IPS DF 6.9 (cell line): ENCODE results near the gene ALG5.

Experiments
- DNase-seq: peaks from one replicate; pipeline ENCODE4 v3.0.0-alpha.2; 2013; ENCODE audit warnings: low read depth, low spot score
- H3K27ac ChIP-seq: one replicate; pipeline ENCODE4 v1.5.1; 2013; ENCODE audit warnings: low read length, control low read depth
- H3K27me3 ChIP-seq: 2 replicates; pipeline ENCODE4 v1.6.1; 2013; ENCODE audit warnings: mild to moderate bottlenecking, low read length; ENCODE audit not compliant: control insufficient read depth, insufficient read depth
- H3K36me3 ChIP-seq: 2 replicates; pipeline ENCODE4 v1.6.1; 2013; ENCODE audit warnings: low read length; ENCODE audit not compliant: control insufficient read depth, insufficient read depth
- H3K4me1 ChIP-seq: 2 replicates; pipeline ENCODE4 v1.6.1; 2013; ENCODE audit warnings: low read length; ENCODE audit not compliant: control insufficient read depth, insufficient read depth
- H3K4me3 ChIP-seq: 2 replicates; pipeline ENCODE4 v1.5.1; 2013; ENCODE audit warnings: mild to moderate bottlenecking, low read length
- H3K9me3 ChIP-seq: 2 replicates; pipeline ENCODE4 v1.6.1; 2013; ENCODE audit warnings: low read length, inconsistent platforms; ENCODE audit not compliant: control insufficient read depth, insufficient read depth
- WGBS: extraction: QIAGEN DNeasy Blood & Tissue Kit; methylation state at CpG from one replicate; pipeline ENCODE4 v1.1.7; 2013; ENCODE audit warnings: mixed read lengths, missing lambda C conversion rate; ENCODE audit not compliant: insufficient read length, insufficient coverage; 5-methylcytosine and 5-hydroxymethylcytosine counted together

The ALG5 gene

DNA sequence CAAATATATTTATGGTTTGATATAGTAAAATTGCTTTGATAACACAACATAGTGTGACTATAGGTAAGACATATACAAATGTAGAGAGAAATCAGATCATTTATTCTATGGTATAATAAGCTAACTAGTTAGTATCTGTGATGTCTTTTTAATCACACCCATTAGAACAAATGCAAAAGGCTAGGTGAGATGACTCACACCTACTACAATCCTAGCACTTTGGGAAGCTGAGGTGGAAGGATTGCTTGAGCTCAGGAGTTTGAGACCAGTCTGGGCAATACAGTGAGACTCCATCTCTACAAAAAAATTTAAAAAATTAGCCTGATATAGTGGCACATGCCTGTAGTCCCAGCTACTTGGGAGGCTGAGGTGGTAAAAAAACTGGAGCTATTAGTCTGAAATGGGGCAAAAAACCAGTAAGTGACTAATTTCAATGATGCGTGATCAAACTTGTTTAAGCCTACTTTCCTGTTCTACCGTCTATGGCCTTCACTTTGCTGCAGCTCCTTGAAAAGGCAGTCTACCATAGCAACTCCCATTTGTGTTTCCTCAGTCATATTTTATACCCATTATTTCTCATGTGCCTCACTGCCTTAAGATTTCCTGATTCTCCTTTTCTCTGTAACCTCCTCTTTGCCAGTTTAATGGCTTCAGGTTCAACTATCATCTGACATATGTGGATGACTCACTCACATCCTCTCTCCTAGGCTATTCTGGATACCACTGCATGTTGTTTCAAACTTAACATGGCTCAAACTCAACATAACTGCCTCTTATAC, 12.5 kb downstream of the ALG5 start:
- Histone ChIP-seq H3K27ac (no peak overlapping the region), H3K36me3 (peaks cover 19% of the 10 kb centered on the region), H3K4me3 (no peak overlapping the region), H3K27me3 (no peaks in the 10 kb centered on the region), H3K9me3 (no peaks in the 10 kb centered on the region), H3K4me1 (no peaks in the 10 kb centered on the region)
- DNase-seq: no peak
- WGBS: no CpG with 5 or more reads among the region's 2 CpGs

GRCh38 chr13:36981156-36981743, 17.9 kb downstream of the ALG5 start:
- no peaks in the 10 kb centered on the region for H3K4me1 ChIP-seq
- no peak overlapping the region for H3K27ac ChIP-seq
- DNase-seq: no peak
- no CpG with 5 or more reads among the region's 6 CpGs for WGBS
- no peak overlapping the region for H3K4me3 ChIP-seq
- H3K36me3 ChIP-seq: peaks cover 4% of the 10 kb centered on the region; the same call in 1 of the 2 replicates
- no peaks in the 10 kb centered on the region for H3K27me3 ChIP-seq
- no peaks in the 10 kb centered on the region for H3K9me3 ChIP-seq

DNA sequence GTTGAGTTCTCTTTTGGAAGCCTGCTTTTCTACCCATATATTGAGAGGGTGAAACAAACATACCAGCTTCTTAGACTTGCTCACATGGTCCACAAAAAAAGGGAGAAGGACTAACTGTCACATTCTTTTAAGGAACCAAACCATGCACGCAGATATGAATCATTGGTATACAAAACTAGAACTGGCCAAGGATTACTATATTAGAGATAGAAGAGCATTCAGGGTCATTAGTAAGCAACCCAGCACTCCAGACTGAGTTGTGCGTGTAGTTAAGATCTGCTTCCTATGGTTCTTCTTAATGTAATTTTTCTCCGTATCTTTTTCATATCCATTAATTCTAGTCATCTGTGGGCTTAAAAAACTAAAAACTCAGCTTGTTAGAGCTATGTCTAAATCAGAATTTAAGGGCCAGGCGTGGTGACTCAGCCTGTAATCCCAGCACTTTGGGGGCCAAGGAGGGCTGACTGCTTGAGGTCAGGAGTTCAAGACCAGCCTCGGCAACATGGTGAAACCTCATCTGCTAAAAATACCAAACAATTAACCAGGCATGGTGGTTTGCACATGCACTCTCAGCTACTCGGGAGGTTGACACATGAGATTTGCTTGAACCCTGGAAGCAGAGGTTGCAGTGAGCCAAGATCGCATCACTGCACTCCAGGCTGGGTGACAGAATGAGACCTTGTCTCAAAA, 19.6 kb downstream of the ALG5 start:
- no peaks in the 10 kb centered on the region for H3K9me3 ChIP-seq
- WGBS: no CpG with 5 or more reads among the region's 7 CpGs
- no peak overlapping the region for H3K4me3 ChIP-seq
- peaks cover under 1% of the 10 kb centered on the region; the same call in 1 of the 2 replicates for H3K36me3 ChIP-seq
- no peak for DNase-seq
- H3K4me1 ChIP-seq: no peaks in the 10 kb centered on the region
- no peaks in the 10 kb centered on the region for H3K27me3 ChIP-seq
- no peak overlapping the region for H3K27ac ChIP-seq

DNA sequence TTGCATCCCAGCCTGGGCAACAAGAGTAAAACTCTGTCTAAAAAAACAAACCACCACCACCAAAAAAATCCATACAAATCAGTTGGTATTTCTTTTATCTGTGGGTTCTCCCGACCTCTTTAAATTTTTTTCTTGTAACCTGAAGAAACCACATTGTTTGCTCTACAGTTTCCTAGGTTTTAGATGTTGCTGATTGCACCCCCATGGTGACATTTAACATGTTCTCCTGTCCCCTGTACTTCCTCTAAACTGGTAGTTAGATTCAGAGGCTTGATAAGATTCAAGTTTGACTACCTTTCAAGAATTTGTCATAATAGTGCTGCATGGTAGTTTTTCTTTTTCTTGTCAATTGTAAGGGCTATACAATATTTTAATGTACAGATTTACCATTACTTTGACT, 24.0 kb downstream of the ALG5 start:
- H3K27me3 ChIP-seq: no peaks in the 10 kb centered on the region
- H3K4me3 ChIP-seq: no peak overlapping the region
- no peak overlapping the region for H3K27ac ChIP-seq
- H3K9me3 ChIP-seq: no peaks in the 10 kb centered on the region
- 100% methylated on average over 1 of the region's 1 CpG for WGBS
- DNase-seq: no peak
- no peaks in the 10 kb centered on the region for H3K4me1 ChIP-seq
- H3K36me3 ChIP-seq: peaks cover 2% of the 10 kb centered on the region; the same call in 1 of the 2 replicates

- WGBS: 100% methylated on average over 3 of the region's 5 CpGs
- Histone ChIP-seq H3K27me3 (no peaks in the 10 kb centered on the region), H3K27ac (no peak overlapping the region), H3K9me3 (no peaks in the 10 kb centered on the region), H3K36me3 (peaks cover 2% of the 10 kb centered on the region; the same call in 1 of the 2 replicates), H3K4me3 (no peak overlapping the region), H3K4me1 (no peaks in the 10 kb centered on the region)
- no peak for DNase-seq
These were observed 25.4 kb downstream of the ALG5 start for GRCh38 chr13:36973621-36974295.

DNA sequence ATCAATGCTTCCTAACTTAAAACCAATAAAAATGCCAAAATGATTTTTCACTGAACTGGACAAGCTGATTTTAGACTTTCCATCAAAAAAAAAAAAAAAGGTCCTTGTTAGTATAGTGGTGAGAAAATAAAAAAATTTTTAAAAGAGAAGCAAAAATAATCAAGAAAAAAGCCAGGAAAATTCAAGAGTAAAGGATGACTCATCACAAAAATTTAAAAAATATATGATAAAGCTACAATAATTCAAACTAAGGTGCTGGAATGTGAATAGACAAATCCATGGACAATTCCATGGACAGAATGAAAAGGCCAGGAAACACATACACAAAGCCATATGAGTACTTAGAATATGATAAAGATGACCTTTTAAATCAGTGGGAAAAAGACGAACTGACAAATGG, 26.1 kb downstream of the ALG5 start:
- peaks cover 2% of the 10 kb centered on the region; the same call in 1 of the 2 replicates for H3K36me3 ChIP-seq
- no peaks in the 10 kb centered on the region for H3K27me3 ChIP-seq
- WGBS: no CpG with 5 or more reads among the region's 1 CpG
- no peaks in the 10 kb centered on the region for H3K9me3 ChIP-seq
- DNase-seq: no peak
- no peak overlapping the region for H3K27ac ChIP-seq
- no peak overlapping the region for H3K4me3 ChIP-seq
- no peaks in the 10 kb centered on the region for H3K4me1 ChIP-seq

GRCh38 chr13:36966404-36966803, 32.7 kb downstream of the ALG5 start:
- DNase-seq: no peak
- H3K9me3 ChIP-seq: no peaks in the 10 kb centered on the region
- H3K36me3 ChIP-seq: peaks cover 5% of the 10 kb centered on the region; the same call in 1 of the 2 replicates
- H3K27me3 ChIP-seq: no peaks in the 10 kb centered on the region
- H3K4me1 ChIP-seq: no peaks in the 10 kb centered on the region
- H3K4me3 ChIP-seq: no peak overlapping the region
- no peak overlapping the region for H3K27ac ChIP-seq
- no CpG with 5 or more reads among the region's 4 CpGs for WGBS

DNA sequence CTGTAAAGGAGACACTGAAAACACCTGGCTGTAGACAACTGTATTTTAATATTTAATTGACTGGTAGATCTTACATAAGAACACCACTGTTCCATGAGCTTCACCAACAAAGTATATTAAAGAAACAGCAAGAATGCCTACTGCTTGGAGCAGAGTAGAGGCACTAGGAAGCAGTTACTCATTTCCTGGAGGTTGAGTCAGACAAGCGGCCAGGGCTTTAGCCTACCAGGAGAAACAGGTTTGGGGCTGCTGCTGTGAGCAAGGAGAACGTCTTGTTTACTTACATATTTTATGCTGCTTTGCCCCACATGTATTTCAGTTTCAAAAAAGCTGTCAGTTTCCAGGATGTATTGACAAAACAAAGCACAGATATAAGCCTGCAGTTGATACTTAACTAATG, 33.4 kb downstream of the ALG5 start:
- WGBS: no CpG with 5 or more reads among the region's 2 CpGs
- DNase-seq: no peak
- Histone ChIP-seq H3K4me3 (no peak overlapping the region), H3K4me1 (no peaks in the 10 kb centered on the region), H3K27me3 (no peaks in the 10 kb centered on the region), H3K27ac (no peak overlapping the region), H3K9me3 (no peaks in the 10 kb centered on the region), H3K36me3 (peaks cover 5% of the 10 kb centered on the region; the same call in 1 of the 2 replicates)

- no peaks in the 10 kb centered on the region for H3K27me3 ChIP-seq
- H3K4me3 ChIP-seq: no peak overlapping the region
- no peaks in the 10 kb centered on the region for H3K4me1 ChIP-seq
- no peak for DNase-seq
- no peaks in the 10 kb centered on the region for H3K9me3 ChIP-seq
- no CpG with 5 or more reads among the region's 2 CpGs for WGBS
- H3K27ac ChIP-seq: no peak overlapping the region
- peaks cover 4% of the 10 kb centered on the region; the same call in 1 of the 2 replicates for H3K36me3 ChIP-seq
These were observed 39.6 kb downstream of the ALG5 start for GRCh38 chr13:36959456-36960116.

DNA sequence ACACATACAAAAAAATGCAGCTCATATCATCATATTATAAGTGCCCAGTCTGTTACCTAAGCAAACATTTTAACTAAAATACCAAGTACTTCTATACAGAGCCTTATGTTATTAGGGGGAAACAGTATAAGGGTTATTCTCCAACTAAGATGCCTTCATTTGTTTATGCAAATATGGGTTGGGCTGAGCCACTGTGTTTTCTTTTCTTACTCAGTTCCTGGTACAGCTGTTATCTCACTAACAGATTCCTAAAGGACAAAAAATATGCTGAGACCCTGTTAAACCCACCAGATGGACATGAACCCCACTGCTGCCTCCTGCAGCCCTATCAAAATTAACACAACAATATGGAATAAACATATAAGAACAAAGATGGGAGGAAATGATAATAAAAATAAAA, 44.6 kb downstream of the ALG5 start:
- no peak overlapping the region for H3K4me3 ChIP-seq
- H3K27me3 ChIP-seq: no peaks in the 10 kb centered on the region
- H3K36me3 ChIP-seq: no peaks in the 10 kb centered on the region
- no peaks in the 10 kb centered on the region for H3K9me3 ChIP-seq
- no peaks in the 10 kb centered on the region for H3K4me1 ChIP-seq
- no peak for DNase-seq
- H3K27ac ChIP-seq: no peak overlapping the region
